Measurements from ENCODE around the gene CFAP97. TPM values are rescaled to one million over a fixed set of nuclear protein-coding genes. Genes with fewer than 3 reads are reported as not detected.

The CFAP97 gene
- total and polyA plus RNA-seq, 9 of the 15 experiments (the other 6 are each of a cell fraction or from before 2014, with no cell fraction given) = 17.3 to 57.8 (median 44.4) TPM

- peak; percentile 37; the same call in 1 of the 2 replicates for TF ChIP-seq REST (IDR thresholded peaks at IDR 0.05; ENCODE audit: borderline replicate concordance)
- no peak for TF ChIP-seq REST (CRISPR knock-in tag; IDR thresholded peaks at IDR 0.05; ENCODE audit: low read depth)
- no peak for TF ChIP-seq ZNF584 (CRISPR knock-in tag; IDR thresholded peaks at IDR 0.05; ENCODE audit: low read depth)
- peak; percentile 99 for TF ChIP-seq NFIC (IDR thresholded peaks at IDR 0.05)
- TF ChIP-seq EP300 (IDR thresholded peaks at IDR 0.05; ENCODE audit: low read length) = no peak
- TF ChIP-seq, protein P1, sequence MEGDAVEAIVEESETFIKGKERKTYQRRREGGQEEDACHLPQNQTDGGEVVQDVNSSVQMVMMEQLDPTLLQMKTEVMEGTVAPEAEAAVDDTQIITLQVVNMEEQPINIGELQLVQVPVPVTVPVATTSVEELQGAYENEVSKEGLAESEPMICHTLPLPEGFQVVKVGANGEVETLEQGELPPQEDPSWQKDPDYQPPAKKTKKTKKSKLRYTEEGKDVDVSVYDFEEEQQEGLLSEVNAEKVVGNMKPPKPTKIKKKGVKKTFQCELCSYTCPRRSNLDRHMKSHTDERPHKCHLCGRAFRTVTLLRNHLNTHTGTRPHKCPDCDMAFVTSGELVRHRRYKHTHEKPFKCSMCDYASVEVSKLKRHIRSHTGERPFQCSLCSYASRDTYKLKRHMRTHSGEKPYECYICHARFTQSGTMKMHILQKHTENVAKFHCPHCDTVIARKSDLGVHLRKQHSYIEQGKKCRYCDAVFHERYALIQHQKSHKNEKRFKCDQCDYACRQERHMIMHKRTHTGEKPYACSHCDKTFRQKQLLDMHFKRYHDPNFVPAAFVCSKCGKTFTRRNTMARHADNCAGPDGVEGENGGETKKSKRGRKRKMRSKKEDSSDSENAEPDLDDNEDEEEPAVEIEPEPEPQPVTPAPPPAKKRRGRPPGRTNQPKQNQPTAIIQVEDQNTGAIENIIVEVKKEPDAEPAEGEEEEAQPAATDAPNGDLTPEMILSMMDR (IDR thresholded peaks at IDR 0.05 in 2 of 3, conservative IDR thresholded peaks at IDR 0.05 in 1 of 3; ENCODE audit: insufficient read depth in 2 of 3, low read depth in 1 of 3, low read length in 3 of 3) = peak; percentile 65 to 88 (median 75)
- TF ChIP-seq, protein P2, sequence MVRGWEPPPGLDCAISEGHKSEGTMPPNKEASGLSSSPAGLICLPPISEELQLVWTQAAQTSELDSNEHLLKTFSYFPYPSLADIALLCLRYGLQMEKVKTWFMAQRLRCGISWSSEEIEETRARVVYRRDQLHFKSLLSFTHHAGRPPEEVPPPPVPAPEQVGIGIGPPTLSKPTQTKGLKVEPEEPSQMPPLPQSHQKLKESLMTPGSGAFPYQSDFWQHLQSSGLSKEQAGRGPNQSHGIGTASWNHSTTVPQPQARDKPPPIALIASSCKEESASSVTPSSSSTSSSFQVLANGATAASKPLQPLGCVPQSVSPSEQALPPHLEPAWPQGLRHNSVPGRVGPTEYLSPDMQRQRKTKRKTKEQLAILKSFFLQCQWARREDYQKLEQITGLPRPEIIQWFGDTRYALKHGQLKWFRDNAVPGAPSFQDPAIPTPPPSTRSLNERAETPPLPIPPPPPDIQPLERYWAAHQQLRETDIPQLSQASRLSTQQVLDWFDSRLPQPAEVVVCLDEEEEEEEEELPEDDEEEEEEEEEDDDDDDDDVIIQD (CRISPR knock-in tag; IDR thresholded peaks at IDR 0.05) = no peak
- no peak for TF ChIP-seq HBP1 (CRISPR knock-in tag; IDR thresholded peaks at IDR 0.05)
- TF ChIP-seq, protein P3, sequence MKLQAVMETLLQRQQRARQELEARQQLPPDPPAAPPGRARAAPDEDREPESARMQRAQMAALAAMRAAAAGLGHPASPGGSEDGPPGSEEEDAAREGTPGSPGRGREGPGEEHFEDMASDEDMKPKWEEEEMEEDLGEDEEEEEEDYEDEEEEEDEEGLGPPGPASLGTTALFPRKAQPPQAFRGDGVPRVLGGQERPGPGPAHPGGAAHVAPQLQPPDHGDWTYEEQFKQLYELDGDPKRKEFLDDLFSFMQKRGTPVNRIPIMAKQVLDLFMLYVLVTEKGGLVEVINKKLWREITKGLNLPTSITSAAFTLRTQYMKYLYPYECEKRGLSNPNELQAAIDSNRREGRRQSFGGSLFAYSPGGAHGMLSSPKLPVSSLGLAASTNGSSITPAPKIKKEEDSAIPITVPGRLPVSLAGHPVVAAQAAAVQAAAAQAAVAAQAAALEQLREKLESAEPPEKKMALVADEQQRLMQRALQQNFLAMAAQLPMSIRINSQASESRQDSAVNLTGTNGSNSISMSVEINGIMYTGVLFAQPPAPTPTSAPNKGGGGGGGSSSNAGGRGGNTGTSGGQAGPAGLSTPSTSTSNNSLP (IDR thresholded peaks at IDR 0.05; ENCODE audit: borderline replicate concordance, low read depth, low read length) = peak; percentile 76; the same call in 1 of the 2 replicates
- TF ChIP-seq KLF10 (CRISPR knock-in tag; IDR thresholded peaks at IDR 0.05) = no peak
Measured at GRCh38 chr4:185183622-185184281, 20.0 kb downstream of the CFAP97 start (continued).
